DND-41 (cell line): Measurements from ENCODE around the gene SNF8.

Experiments used
- EZH2 ChIP-seq: IDR thresholded peaks from 3 replicates; pipeline ENCODE4 v1.6.1; 2012; ENCODE audit warnings: borderline replicate concordance, low read depth, mild to moderate bottlenecking, moderate library complexity, low read length, inconsistent platforms; ENCODE audit not compliant: severe bottlenecking
- TF ChIP-seq, protein P1 (sequence below): IDR thresholded peaks from 2 replicates; pipeline ENCODE4 v1.5.1; 2012; ENCODE audit warnings: borderline replicate concordance, low read length, moderate library complexity, mild to moderate bottlenecking; ENCODE audit not compliant: poor library complexity, severe bottlenecking; ENCODE audit errors: extremely low read depth

DNA sequence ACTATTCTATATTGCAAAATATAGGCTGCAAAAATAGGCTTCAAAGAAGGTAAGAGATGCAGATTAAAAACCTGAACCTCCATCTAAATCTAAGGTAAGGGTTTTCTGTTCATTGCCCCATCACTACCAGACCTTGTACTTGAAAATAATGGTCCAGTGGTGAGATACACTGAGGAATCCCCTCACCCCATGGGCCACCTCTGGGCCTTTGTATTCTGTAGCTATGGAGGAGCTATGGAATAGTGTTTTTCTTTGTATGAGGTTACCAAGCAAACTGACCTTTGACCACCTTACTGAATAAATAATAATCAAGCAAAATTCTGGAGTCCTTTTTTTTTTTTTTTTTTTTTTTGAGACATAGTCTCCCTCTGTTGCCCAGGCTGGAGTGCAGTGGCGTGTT is 41.2 kb downstream of the SNF8 start:
- TF ChIP-seq, protein P1, sequence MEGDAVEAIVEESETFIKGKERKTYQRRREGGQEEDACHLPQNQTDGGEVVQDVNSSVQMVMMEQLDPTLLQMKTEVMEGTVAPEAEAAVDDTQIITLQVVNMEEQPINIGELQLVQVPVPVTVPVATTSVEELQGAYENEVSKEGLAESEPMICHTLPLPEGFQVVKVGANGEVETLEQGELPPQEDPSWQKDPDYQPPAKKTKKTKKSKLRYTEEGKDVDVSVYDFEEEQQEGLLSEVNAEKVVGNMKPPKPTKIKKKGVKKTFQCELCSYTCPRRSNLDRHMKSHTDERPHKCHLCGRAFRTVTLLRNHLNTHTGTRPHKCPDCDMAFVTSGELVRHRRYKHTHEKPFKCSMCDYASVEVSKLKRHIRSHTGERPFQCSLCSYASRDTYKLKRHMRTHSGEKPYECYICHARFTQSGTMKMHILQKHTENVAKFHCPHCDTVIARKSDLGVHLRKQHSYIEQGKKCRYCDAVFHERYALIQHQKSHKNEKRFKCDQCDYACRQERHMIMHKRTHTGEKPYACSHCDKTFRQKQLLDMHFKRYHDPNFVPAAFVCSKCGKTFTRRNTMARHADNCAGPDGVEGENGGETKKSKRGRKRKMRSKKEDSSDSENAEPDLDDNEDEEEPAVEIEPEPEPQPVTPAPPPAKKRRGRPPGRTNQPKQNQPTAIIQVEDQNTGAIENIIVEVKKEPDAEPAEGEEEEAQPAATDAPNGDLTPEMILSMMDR, result no peak
- TF ChIP-seq EZH2, result no peak
